Measurements from ENCODE around the gene HOXA3. TPM values are rescaled to one million over a fixed set of nuclear protein-coding genes. Genes with fewer than 3 reads are reported as not detected.
A peak's percentile ranks its signal among the peaks of the same experiment; 100 is the strongest.

HOXA3 gene
- total RNA-seq, 4 donors from 2014 or later = 3.6 to 8.7 (median 6.6) TPM

DNA sequence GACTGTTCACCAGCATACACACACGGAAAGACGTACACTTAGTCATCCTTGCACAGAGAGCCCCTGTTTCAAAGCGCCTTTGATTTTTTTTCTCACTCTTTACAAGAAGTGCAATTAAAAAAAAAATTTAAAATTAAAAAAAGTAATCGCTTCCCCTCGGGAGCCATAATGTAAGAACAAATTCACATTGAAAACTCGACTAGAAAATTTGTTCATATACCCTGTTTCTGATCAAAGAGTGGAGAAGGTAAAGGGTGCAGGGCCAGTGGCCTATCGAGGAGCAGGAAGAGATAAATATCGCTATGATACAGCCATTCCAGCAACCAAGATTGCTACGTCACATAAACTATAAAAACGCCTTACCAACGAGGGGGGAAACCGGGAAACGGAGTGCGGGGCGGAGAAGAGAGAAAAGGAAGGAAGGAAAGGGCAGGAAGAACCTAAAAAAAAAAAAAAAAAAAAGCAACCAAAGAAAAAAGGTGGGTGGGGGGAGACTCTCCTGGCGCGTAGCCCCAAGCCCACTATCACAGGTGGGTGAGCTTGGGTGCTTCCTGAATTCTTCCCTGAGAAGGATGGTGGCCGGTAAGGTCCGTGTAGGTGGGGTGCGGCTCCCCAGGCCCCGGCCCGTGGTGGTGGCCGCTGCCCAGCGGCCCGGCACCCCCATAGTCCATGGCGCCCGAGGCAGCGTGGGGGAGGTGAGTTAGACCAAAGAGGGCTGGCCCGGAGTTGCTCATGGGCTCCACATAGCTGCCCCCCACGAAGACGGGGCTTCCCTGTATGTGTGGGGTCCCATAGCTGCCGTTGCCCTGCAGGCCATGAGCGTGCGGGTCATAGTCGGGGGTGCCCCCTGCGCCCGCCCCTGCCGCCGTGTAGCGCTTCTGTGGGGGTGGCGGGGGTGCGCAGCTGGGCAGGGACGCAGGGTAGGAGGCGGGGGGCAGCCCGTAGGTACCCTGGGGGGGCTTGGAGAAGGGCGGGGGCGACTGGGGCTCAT lies 44.7 kb downstream of the HOXA3 start:
- DNase-seq = no peak
- 20 to 26% methylated on average over 19 of the region's 47 CpGs for WGBS, 2 donors
- no peak for TF ChIP-seq POLR2A (IDR thresholded peaks at IDR 0.05)
- TF ChIP-seq, protein P1, sequence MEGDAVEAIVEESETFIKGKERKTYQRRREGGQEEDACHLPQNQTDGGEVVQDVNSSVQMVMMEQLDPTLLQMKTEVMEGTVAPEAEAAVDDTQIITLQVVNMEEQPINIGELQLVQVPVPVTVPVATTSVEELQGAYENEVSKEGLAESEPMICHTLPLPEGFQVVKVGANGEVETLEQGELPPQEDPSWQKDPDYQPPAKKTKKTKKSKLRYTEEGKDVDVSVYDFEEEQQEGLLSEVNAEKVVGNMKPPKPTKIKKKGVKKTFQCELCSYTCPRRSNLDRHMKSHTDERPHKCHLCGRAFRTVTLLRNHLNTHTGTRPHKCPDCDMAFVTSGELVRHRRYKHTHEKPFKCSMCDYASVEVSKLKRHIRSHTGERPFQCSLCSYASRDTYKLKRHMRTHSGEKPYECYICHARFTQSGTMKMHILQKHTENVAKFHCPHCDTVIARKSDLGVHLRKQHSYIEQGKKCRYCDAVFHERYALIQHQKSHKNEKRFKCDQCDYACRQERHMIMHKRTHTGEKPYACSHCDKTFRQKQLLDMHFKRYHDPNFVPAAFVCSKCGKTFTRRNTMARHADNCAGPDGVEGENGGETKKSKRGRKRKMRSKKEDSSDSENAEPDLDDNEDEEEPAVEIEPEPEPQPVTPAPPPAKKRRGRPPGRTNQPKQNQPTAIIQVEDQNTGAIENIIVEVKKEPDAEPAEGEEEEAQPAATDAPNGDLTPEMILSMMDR (IDR thresholded peaks at IDR 0.05) = no peak
- intact Hi-C loops (cut with DNase I) = no loop called here
- peak overlapping the region; percentile 26 to 97 (median 72) for H3K4me3 ChIP-seq
- peaks cover 0 to 11% (median 0%) of the 10 kb centered on the region in 4 donors for H3K27me3 ChIP-seq
- no peaks in the 10 kb centered on the region for H3K9me3 ChIP-seq
- H3K4me1 ChIP-seq = peaks cover 21 to 100% (median 58%) of the 10 kb centered on the region in 3 donors
- no peaks in the 10 kb centered on the region for H3K36me3 ChIP-seq
- H3K27ac ChIP-seq = peak overlapping the region; percentile 96 to 99 (median 99)

GRCh38 chr7:27106901-27107240 lies 45.5 kb downstream of the HOXA3 start:
- Histone ChIP-seq H3K36me3 (no peaks in the 10 kb centered on the region), H3K4me3 (peak overlapping the region; percentile 18 to 97 (median 72)), H3K27me3 (peaks cover 0 to 11% (median 0%) of the 10 kb centered on the region in 4 donors), H3K9me3 (no peaks in the 10 kb centered on the region), H3K27ac (peak overlapping the region; percentile 96 to 99 (median 99)), H3K4me1 (peaks cover 21 to 98% (median 53%) of the 10 kb centered on the region in 3 donors)
- TF ChIP-seq, protein P1 (IDR thresholded peaks at IDR 0.05) = no peak
- no peak for TF ChIP-seq POLR2A (IDR thresholded peaks at IDR 0.05)
- WGBS, 2 donors = 18 to 21% methylated on average over 14 of the region's 14 CpGs
- intact Hi-C loops (cut with DNase I) = no loop called here
- no peak for DNase-seq

- Histone ChIP-seq H3K9me3 (no peaks in the 10 kb centered on the region), H3K27me3 (peaks cover 0 to 11% (median 0%) of the 10 kb centered on the region in 4 donors), H3K27ac (peak overlapping the region; percentile 96 to 99 (median 99)), H3K4me3 (peak overlapping the region; percentile 18 to 97 (median 72)), H3K4me1 (peaks cover 21 to 98% (median 49%) of the 10 kb centered on the region in 3 donors), H3K36me3 (no peaks in the 10 kb centered on the region)
- DNase-seq = no peak
- intact Hi-C loops (cut with DNase I) = no loop called here
- 22 to 30% methylated on average over 5 to 27 of the region's 44 CpGs for WGBS, 2 donors
- TF ChIP-seq, protein P1 (IDR thresholded peaks at IDR 0.05) = no peak
- TF ChIP-seq POLR2A (IDR thresholded peaks at IDR 0.05) = no peak
Observed at GRCh38 chr7:27106181-27106900, 46.0 kb downstream of the HOXA3 start.

GRCh38 chr7:27105301-27106031 lies 46.9 kb downstream of the HOXA3 start:
- no peak for DNase-seq
- Histone ChIP-seq H3K4me1 (peaks cover 20 to 98% (median 46%) of the 10 kb centered on the region in 3 donors), H3K27ac (peak overlapping the region; percentile 96 to 99 (median 99)), H3K4me3 (peak overlapping the region in 3 of 4 donors; percentile 57 to 97 (median 88)), H3K27me3 (peaks cover 0 to 11% (median 0%) of the 10 kb centered on the region in 4 donors), H3K36me3 (no peaks in the 10 kb centered on the region), H3K9me3 (no peaks in the 10 kb centered on the region)
- 34 to 51% methylated on average over 10 to 13 of the region's 13 CpGs for WGBS, 2 donors
- TF ChIP-seq, protein P1 (IDR thresholded peaks at IDR 0.05) = no peak
- no peak for TF ChIP-seq POLR2A (IDR thresholded peaks at IDR 0.05)
- intact Hi-C loops (cut with DNase I) = no loop called here

All from esophagus squamous epithelium (tissue), 5 donors.